GM21786 (cell line): ENCODE results near the gene ADGRG4.
"Not testable (repeated sequence)": the region's sequence is repeated elsewhere in the genome, so short reads cannot be mapped to it uniquely, and the experiment has no call there.

Experiments used
- ATAC-seq: cut with Tn5 transposase; IDR thresholded peaks from one replicate; pipeline ENCODE4 v1.9.1; 2021; ENCODE audit not compliant: unreplicated experiment

ADGRG4 gene, protein sequence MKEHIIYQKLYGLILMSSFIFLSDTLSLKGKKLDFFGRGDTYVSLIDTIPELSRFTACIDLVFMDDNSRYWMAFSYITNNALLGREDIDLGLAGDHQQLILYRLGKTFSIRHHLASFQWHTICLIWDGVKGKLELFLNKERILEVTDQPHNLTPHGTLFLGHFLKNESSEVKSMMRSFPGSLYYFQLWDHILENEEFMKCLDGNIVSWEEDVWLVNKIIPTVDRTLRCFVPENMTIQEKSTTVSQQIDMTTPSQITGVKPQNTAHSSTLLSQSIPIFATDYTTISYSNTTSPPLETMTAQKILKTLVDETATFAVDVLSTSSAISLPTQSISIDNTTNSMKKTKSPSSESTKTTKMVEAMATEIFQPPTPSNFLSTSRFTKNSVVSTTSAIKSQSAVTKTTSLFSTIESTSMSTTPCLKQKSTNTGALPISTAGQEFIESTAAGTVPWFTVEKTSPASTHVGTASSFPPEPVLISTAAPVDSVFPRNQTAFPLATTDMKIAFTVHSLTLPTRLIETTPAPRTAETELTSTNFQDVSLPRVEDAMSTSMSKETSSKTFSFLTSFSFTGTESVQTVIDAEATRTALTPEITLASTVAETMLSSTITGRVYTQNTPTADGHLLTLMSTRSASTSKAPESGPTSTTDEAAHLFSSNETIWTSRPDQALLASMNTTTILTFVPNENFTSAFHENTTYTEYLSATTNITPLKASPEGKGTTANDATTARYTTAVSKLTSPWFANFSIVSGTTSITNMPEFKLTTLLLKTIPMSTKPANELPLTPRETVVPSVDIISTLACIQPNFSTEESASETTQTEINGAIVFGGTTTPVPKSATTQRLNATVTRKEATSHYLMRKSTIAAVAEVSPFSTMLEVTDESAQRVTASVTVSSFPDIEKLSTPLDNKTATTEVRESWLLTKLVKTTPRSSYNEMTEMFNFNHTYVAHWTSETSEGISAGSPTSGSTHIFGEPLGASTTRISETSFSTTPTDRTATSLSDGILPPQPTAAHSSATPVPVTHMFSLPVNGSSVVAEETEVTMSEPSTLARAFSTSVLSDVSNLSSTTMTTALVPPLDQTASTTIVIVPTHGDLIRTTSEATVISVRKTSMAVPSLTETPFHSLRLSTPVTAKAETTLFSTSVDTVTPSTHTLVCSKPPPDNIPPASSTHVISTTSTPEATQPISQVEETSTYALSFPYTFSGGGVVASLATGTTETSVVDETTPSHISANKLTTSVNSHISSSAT (N-terminal part only)

DNA sequence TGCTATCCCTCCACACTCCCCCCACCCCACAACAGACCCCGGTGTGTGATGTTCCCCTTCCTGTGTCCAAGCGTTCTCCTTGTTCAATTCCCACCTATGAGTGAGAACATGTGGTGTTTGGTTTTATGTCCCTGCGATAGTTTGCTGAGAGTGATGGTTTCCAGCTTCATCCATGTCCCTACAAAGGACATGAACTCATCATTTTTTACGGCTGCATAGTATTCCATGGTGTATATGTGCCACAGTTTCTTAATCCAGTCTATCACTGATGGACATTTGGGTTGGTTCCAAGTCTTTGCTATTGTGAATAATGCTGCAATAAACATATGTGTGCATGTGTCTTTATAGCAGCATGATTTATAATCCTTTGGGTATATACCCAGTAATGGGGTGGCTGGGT lies at the start of gene ADGRG4:
TSS of gene ADGRG4 (plus strand) at position 243 of the 400 bp plus-strand sequence. CDS start 7,815 bp downstream, outside the sequence.
- ATAC-seq: not testable (repeated sequence)

DNA sequence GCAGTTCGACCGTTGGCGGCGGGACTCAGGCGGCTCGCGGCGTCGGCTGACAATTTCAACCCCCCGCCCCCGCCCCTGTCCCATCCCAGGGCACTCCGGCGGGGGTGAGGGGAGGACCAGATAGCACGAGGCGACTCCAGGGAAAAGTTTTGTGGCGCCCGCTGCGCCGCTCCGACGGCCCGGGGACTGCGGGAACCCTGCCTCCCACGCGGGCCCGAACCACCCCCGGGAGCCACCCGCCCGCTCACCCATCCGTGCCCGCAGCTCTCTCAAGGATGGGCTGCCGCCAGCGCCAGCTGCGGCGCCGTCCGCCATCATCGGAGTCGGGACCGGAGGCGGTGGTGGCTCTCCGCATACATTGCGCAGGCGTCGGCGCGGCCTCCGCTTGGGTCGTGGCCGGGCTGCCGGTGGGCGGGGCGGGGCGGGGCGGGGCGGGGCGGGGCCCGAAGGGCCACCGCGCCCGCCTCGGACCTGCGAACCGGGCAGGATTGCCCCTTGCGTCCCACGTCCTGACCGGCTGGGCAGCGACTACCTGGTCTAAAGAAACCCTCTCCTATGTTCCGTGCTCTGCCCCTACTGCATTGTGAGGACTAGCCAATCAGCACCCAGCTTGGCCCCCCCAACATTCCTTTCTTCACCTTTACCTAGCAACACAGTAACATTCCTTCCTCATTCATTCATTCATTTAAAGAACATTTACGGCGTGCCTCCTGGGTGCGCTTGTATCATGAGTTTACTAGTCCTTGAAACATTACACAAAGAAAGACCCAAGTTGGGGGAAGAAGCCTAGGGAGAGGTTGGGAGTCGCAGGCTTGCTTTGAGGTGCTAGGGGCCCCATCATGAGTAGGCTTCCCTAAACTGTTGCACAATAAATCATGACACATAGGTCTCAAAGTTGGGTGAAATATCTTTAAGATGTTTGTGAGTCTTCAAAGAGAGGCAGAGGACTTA lies 49.4 kb upstream of the ADGRG4 start, which contains the start of gene MAP7D3:
TSS of gene MAP7D3 (minus strand) at position 360 of the 951 bp plus-strand sequence. CDS start at position 318, 42 bp downstream.
- peak; percentile 83 for ATAC-seq

GRCh38 chrX:136255541-136255940 lies 45.2 kb upstream of the ADGRG4 start:
- no peak for ATAC-seq

DNA sequence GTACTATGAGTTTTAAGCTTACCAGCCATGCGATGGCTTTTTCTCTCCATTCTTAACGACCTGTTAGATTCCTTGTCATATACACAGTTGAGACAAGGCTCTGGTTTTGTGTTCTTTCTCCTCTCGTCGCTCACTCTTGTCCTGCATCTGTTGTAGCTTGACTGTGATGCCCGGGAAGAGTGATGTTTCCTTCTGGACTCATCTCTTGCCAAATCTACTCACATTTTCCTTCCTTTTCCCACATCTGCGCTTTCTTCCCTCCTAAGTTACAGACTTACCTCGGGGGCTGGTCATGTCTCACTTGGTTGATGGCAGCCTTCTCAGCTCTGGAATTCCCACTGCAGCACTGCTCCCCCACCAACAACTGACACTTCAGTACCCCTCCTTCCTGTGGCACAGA lies 44.7 kb upstream of the ADGRG4 start:
- no peak for ATAC-seq

DNA sequence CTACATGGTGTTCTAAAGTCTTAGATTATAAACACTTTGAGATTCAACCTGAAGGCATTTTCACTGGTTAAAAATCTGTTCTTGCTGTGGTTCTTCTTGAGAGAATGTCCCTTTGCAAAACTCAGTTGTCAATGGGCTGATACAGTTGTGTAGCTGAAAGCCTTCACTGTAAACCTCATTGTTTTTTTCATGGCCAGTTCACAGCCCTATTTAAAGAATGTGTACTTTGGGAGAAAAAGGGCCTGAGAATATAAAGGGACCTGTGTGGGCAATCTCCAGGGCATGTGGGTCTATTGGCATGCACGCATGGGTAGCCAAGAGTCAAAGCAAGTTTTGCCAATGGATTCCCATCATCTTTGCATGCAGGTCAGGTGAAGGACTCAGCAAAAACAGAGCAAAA lies 41.8 kb upstream of the ADGRG4 start:
- ATAC-seq: no peak

- no peak for ATAC-seq
Measured at GRCh38 chrX:136259543-136259942, 41.2 kb upstream of the ADGRG4 start.

GRCh38 chrX:136260776-136261175 lies 40.0 kb upstream of the ADGRG4 start:
- no peak for ATAC-seq

DNA sequence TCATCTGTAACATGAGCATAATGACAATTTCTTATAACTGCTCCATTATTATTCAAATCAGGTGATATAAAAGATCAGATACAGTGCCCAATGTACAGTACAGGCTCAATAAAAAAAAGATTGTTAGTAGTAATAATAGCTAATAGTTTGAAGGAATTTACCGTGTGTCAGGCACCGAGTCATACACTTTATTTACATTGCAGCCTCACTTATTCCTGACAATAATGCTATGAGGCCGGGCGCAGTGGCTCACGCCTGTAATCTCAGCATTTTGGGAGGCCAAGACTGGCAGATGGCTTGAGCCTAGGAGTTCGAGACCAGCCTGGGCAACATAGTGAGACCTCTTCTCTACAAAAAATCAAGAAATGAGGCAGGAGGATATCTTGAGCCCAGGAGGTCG lies 39.4 kb upstream of the ADGRG4 start:
- no peak for ATAC-seq

- no peak for ATAC-seq
Measured at GRCh38 chrX:136262243-136262642, 38.5 kb upstream of the ADGRG4 start.

GRCh38 chrX:136262812-136263315 lies 37.9 kb upstream of the ADGRG4 start:
- no peak for ATAC-seq

DNA sequence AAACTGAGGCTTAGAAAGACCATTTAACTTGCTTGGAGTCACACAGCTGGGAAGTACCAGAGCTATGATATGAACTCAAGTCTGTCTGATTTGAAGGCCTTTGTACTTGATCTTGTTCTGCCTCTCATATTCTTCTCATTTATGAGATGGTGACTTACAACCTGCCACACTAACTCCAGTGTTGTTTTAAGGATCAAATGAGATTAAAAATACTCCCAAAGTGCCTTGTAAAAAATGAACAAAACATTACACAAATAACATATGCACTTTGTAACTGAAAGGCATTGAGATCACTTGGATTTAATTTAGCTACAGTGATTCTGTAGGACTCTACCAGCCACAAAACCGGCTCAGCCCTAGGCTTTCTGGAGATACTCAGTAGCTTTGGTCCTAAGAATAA lies 33.9 kb upstream of the ADGRG4 start:
- ATAC-seq: no peak

- ATAC-seq: peak; percentile 73
Measured at GRCh38 chrX:136268051-136269048, 32.4 kb upstream of the ADGRG4 start.

- no peak for ATAC-seq
Measured at GRCh38 chrX:136269921-136270320, 30.8 kb upstream of the ADGRG4 start.

DNA sequence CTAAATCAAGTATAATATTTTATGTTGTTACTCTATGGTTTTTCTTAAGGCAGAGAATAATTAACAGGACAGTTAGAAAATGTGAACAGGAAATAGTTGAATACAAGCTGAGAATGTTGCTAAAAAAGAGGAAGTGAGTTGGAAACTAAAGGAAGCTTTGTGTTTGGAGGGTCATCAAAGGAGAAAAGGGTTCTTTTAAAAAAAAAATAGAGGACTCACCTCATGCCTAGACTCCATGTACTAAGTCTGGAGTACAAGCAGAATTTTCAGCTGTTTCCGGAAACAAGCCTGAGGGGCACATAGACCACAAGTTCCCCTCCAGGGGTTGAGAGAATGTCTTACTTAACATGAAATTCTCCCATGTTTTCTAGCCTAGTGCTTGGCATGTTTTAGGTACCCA lies 29.5 kb upstream of the ADGRG4 start:
- peak; percentile 52 for ATAC-seq

GRCh38 chrX:136272325-136272724 lies 28.4 kb upstream of the ADGRG4 start:
- ATAC-seq: no peak

- no peak for ATAC-seq
Measured at GRCh38 chrX:136273986-136274385, 26.8 kb upstream of the ADGRG4 start.

- no peak for ATAC-seq
Measured at GRCh38 chrX:136275553-136275952, 25.2 kb upstream of the ADGRG4 start.

DNA sequence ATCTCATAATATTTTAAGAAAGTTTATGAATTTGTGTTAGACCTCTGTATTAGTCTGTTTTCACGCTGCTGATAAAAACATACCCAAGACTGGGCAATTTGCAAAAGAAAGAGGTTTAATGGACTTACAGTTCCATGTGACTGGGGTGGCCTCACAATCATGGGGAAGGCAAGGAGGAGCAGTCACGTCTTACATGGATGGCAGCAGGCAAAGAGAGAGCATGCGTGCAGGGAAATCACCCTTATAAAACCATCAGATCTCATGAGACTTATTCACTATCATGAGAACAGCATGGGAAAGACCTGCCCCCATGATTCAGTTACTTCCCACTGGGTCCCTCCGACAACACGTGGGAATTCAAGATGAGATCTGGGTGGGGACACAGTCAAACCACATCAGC lies 14.4 kb upstream of the ADGRG4 start:
- ATAC-seq: not testable (repeated sequence)
